ENCODE data around the gene PILRB.
A peak's percentile ranks its signal among the peaks of the same experiment; 100 is the strongest.
"Not testable (repeated sequence)": the region's sequence is repeated elsewhere in the genome, so short reads cannot be mapped to it uniquely, and the experiment has no call there.

Gene PILRB

DNA sequence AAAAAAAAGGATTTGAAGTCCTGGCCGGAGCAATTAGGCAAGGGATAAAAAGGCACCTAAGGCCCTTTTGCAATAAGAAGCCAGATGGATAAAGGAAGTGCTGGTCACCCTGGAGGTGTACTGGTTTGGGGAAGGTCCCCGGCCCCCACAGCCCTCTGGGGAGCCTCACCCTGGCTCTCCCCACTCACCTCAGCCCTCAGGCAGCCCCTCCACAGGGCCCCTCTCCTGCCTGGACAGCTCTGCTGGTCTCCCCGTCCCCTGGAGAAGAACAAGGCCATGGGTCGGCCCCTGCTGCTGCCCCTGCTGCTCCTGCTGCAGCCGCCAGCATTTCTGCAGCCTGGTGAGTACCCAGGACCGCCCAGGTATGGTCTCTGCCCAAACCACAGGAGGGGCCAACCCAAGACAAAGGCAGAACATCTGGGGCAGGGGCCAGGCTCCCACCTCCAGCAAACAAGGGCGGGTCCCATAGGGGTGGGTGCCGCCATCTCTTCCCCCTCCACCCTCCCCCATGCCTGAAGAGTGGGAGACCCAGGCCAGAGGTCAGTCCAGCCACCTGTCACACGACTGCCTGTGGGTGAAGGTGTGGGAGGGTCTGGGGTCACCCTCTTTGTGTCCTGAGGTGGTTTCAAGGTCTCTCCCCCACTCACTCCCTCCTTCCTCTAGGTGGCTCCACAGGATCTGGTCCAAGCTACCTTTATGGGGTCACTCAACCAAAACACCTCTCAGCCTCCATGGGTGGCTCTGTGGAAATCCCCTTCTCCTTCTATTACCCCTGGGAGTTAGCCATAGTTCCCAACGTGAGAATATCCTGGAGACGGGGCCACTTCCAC, at the start of gene PILRB:
PILRB (plus strand) TSS at position 91 of the 830 bp plus-strand sequence; CDS start at position 277, 186 bp downstream.
- no peak for DNase-seq

DNA sequence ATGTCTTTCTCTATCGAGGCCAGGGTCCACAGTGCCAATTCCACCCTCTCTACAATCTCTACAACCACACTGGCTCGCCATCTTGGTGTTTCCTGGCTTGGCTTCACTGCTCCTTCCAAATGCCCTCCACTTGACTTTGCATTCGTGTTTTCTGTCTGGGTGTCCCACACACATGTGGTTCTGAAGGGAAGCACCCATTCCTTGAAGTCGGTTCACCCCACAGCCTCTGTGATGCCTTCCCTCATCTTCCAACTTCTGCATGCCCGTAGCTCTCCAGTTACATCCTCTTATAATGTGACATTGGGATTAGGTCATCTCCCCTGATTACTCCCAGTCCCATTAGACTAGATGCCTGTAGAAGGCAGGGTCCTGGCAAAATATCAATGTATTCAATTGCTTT, 39.6 kb upstream of the PILRB start:
- not testable (repeated sequence) for DNase-seq

DNA sequence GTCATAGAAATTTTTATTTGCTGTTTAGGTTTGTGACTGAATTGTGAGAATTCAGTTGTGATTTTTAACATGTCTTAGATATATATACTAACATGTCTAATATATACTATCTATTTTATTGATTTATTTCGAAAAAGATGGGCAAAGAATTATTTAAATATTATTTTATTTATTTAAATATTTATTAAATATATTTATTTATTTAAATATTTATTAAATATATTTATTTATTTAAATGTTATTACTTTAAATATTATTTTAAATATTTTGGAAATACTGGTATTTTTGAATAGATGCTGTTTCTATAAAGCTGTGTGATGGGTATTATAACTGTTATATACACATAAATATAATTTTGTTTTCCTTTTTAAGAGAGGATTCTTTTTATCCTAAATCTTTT, 36.3 kb upstream of the PILRB start:
- DNase-seq = not testable (repeated sequence)

DNA sequence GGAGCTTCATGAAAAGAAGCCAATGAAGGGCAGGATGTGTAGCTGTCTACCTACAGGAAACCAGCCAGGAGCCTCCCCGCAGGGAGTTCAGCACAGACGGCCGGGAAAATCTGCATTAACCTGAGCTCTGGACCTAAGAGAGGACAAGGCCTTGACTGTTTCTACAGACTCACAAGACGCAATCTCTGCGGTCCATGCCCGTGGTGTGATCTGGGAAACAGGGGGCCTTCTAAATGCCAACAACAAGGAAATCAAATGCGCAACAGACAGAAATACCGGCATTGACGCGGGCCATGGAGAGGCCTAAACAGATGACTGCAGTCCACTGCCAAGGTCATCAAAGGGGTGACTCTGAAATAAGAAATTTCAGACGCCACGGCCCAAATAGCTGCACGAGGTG, 33.7 kb upstream of the PILRB start:
- DNase-seq = not testable (repeated sequence)

DNA sequence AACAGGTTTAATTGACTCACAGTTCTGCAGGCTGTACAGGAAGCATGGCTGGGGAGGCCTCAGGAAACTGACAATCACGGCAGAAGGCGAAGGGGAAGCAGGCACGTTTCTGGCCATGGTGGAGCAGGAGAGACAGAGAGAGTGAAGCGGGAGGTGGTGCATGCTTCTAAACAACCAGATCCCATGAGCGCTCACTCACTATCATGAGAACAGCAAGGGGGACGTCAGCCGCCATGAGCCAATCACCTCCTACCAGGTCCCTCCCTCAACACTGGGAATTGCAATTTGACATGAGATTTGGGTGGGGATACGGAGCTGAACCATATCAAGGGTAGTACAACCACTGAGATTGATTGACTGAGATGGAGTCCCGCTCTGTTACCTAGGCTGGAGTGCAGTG, 32.2 kb upstream of the PILRB start:
- not testable (repeated sequence) for DNase-seq

DNA sequence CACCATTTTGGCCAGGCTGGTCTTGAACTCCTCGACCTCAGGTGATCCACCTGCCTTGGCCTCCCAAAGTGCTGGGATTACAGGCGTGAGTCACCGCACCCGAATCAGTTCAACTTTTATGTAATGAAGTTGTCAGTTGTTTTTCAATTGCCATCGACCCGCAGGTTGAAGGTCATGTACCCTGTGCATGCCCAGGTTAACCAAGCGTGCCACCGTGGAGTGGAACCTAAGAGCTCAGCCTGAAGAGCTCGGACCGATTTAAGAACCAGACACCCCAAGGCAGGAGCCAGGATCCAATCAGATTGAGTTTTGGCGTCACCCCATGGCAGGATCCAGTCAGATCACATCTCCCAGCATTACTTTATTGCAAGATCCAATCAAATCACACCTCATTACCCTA, 31.0 kb upstream of the PILRB start:
- not testable (repeated sequence) for DNase-seq

DNA sequence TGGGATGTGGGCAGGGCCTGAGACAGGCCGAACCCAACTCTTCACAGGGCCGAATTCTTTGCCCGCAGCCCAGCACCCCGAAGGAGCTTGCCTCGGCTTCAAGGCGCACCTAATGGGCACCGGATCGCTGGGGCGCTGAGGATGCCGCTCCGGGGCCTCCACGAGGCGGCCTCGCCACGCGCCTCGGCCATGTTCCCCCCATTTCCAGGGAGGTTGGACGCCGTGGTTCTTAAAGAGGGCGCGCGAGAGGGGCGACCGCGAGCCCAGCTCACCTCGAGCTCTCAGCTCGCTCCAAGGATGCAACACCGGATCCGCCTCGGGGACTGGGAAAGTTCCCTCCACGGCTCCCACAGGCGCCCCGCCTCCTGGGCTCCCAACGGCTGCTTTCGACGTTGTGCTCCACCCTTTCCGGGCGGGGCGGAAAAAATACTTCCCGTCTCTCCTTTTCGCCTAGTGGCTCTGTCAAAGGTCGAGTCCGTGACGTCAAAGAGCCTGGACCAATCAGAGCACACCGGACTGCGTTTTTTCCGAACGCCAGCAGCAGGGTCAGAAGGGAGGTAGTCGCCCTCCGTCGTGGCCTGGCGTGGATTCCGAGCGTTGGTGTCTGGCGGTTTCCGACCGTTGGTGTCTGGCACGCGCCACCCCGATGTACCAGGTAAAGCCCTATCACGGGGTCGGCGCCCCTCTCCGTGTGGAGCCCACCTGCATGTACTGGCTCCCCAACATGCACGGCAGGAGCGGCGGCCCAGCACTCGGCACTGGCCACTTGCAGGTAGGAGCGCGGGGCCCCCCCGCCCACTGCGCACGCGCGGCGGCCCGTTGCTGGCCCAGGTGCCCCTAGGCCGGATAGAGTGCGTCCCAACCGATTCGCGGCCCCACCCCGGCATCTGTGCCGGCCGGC, 22.1 kb upstream of the PILRB start:
- DNase-seq = peak in 55 of 56 donors; percentile 60 to 96 (median 88)

DNA sequence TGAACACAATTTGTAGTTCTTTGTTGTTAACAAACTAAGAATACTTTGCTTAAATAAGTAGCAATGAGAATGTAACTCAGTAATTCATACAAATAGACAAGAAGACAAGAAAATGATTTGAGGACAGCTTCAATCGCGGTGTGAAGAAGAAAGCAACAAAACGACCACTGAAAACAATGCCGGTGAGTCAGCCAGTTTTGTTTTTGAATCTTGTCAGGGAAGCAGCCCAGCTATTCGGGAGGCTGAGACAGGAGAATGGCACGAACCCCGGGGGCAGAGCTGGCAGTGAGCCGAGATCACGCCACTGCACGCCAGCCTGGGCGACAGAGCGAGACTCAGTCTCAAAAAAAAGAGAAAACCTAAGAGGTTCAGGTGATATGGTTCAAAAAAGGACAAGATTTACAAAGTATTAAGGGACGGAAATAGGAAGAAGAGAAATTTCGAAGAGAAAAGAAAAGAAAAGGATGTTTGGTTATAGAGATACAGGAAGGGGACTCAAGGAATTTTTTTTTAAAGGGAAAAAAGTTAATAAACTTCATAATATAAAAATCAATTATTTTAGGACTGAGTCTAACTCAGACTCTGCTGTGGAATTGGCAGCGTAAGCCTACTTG, 19.7 kb upstream of the PILRB start:
- not testable (repeated sequence) for DNase-seq

DNA sequence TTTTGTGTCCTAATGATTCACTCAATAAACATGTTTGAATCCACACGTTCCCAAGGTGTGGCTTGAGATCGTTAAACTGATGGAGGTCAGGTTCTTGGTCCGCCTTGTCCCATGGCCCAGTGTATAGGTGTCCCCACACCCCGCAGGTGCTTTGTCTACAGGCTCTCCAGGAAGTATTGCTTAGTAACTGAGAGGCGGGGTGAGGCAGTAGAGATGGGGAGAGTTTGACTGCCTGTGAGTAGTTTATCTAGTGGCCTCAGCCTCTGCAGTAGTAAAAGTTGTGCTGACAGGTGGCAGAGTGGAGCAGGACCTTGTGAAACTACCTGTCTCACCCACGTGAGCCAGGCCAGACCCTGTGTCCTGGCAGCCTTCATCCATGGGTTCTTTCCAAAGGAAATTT, 16.6 kb upstream of the PILRB start:
- DNase-seq = not testable (repeated sequence)

DNA sequence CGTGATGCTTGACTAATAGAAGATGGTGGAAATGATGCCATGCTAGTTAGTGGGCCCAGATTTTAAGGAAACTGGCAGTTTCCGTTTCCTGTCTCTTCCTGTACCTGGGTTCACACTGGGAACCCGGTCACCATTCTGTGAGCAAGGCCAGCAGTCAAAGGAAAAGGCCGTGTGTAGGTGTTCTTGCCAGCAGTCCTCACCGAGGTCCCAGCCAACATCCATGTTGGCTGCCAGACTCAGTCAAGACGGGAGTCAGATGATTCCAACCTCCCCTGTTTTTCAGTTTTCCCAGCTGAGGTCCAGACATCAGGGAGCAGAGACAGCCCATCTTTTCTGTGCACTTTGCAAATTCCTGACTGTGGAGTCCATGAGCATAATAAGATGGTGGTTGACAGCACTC, 15.2 kb upstream of the PILRB start:
- DNase-seq = no peak

DNA sequence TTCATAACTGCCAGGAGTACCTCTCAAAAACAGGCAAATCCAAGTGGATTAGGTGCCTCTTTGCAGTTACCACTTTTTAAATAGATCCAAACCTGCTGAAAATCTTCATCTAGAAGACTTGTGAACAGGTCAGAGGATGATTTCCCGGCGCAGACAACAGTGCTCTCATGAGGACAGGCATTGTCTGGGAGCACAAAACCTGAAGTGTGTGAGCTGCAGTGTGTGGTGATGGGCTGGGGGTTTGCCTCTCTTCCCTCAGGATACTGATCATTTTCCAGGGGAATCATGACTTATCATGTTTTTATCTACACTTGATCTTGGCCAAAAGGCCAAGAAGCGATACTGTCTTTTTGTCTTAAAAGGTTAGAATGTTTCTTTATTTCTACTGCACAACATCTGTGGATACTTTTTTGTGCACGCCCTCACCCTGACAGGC, 13.8 kb upstream of the PILRB start:
- not testable (repeated sequence) for DNase-seq

DNA sequence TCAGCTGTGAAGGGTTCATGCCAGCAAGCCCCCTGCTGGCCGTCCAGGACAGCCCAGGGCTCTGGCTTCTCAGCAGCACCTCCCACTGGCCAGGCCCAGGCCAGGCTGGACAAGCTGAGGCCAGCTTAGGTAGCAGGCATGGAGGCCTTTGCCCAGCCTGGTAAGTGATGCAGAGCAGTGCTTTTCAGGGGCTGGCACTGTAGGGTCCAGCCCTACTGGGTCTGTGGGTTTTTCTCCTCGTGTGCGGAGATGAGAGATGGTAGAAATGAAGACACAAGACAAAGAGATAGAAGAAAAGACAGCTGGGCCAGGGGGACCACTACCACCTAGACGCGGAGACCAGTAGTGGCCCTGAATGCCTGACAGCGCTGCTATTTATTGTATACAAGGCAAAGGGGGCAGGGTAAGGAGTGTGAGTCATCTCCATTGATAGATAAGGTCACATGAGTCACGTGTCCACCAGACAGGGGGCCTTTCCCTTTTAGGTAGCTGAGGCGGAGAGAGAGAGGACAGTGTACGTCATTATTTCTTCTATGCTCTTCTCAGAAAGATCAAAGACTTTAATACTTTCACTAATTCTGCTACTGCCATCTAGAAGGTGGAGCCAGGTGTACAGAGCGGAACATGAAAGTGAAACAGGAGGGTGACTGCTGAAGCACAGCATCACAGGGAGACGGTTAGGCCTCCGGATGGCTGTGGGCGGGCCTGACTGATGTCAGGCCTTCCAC, 13.2 kb upstream of the PILRB start:
- peak in 11 of 56 donors; percentile 3 to 49 (median 25) for DNase-seq

DNA sequence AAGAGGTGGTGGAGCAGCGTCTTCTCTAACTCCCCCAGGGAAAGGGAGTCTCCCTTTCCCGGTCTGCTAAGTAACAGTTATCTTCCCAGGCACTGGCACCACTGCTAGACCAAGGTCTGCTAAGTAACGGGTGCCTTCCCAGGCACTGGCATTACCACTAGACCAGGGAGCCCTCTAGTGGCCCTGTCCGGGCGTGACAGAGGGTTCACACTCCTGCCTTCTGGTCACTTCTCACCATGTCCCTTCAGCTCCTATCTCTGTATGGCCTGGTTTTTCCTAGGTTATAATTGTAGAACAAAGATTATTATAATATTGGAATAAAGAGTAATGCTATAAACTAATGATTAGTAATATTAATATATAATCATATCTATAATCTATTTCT, 12.6 kb upstream of the PILRB start:
- DNase-seq = peak in 51 of 56 donors; percentile 5 to 89 (median 55)

DNA sequence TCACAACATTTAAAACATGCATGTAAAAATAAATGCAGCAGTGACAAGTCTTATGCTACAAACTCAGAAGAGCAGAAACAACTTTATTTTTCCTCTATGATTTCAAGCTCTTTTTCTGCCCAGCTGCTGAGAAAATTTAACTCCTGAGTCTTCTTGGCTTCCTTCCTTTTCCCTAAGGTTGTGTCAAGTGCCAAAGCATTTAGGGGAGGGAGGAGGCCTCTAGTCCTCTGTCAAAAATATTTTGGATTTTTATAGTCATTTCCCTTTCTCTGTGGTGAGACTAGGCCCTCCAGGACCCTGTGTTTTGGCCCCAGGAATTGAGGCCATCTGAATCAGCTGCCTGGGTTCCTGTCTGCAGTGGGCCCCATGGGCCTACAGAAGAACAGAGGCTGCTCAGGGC, 11.0 kb upstream of the PILRB start:
- no peak for DNase-seq

DNA sequence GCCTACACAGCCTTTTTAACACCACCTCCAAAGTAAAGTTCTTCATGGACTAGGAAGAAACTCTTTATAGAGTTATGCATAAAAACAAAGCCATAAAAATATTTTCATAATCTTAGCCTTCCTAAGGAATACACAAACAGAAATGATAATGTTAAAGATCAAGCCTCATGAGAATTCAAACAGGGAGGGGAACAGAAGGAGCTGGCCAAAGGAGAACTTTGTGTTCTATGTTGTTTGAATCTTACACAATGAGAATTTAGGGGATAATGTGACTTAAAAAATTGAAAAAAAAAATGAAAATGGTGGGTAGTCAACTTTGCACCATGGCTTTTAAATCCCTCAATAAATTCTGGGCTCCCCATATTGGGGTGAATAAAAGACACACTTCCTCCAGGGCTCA, 9.1 kb upstream of the PILRB start:
- no peak for DNase-seq

DNA sequence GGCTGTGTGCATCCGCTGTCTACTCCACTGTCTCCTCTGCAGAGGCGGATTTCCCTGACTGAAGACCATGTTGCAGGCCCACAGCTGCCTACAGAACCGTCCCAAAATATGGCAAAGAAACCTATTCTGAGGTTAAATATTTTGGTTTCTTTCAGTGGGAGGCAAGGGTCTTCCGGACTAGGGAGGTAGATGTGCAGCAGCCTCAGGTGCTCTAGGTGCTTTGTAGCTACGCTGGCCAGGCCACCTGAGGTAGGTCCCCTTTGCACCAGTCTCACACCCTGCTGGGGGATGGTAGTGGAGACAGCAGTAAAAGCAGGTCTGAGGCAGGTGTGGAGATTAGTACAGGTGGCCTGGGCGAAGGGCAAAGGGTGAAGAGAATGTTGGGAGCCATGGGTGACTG, 8.2 kb upstream of the PILRB start:
- no peak for DNase-seq

DNA sequence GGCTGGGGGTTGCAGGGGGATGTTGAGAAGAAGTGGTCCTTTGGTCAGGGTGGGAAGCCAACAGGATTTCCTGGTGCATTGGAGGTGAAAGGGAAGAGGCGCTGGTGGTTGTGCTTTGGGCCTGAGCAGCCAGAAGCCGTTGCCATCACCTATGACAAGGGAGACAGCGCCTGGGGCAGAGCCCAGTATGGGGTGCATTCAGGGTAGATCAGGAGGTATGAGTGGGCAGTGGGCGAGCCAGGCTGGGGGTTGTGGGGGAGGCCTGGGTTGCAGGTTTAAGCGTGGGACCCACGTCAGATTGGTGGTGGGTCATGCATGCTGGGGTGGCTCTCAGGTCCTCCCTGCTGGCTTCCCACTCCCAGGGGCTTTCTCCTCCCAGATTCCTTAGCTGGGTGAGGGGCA, 6.3 kb upstream of the PILRB start:
- no peak for DNase-seq

DNA sequence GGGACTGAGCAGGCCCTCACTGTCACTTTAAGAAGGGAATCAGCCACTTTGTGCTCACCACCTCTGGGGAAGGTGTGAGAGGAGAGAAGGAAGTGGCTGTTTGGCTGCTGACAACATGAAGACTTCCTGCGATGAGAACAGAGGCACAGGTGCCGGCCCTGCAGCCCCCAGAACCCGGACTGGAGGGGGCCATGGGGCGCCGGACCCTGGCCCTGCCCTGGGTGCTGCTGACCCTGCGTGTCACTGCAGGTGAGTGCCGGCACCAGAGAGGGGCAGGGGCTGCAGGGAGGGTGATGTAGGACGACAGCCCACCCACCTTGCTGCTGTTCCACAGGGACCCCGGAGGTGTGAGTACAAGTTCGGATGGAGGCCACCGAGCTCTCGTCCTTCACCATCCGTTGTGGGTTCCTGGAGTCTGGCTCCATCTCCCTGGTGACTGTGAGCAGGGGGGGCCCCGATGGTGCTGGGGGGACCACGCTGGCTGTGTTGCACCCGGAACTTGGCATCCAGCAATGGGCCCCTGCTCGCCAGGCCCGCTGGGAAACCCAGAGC, 5.6 kb upstream of the PILRB start:
- DNase-seq = not testable (repeated sequence)

DNA sequence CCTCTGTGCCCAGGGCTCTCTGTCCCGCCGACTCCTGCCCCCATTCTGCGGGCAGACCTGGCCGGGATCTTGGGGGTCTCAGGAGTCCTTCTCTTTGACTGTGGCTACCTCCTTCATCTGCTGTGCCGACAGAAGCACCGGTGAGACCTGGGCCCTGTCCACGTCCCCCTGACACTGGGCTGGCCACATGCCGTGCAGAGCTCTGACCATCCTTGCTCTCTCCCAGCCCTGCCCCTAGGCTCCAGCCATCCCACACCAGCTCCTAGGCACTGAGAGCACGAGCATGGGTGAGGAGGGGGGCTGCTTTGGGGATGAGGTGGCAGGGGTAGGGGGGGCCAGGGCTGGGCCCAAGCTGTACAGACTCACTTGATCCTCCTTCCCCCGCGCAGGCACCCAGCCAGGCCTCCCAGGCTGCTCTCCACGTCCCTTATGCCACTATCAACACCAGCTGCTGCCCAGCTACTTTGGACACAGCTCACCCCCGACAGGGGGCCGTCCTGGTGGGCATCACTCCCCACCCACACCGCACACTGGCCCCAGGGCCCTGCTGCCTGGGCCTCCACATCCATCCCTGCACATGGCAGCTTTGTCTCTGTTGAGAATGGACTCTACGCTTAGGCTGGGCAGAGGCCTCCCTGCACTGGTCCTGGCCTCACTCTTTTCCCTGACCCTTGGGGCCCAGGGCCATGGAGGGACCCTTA, 4.8 kb upstream of the PILRB start:
- DNase-seq = no peak

DNA sequence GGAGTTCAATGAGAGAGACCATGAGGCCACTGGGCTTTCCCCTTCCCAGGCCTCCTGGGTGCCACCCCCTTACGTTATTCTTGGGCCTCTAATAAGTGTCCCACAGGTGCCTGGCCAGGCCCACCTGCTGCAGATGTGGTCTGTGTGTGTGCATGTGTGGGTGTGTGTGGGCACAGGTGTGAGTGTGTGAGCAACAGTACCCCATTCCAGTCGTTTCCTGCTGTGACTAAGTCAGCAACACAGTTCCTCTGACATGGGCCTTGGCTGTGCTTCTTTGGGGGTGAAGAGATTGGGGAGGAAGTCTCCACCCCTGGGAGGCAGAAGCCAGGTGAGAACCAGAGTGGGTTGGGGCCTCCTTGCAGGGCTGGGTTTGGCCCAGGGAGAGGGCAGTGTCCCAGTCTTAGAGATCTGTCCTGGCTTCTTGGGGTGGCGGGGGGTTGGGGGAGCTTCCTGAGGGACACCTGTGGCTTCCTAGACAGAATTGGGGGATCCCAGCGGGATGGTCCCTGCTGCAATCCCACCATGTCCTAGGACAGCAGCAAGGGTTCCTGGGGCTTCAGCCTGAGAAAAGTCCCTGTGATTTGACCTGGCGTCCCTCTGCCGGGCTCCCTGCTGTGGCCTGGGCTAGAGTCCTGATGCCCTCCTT, 4.1 kb upstream of the PILRB start:
- DNase-seq = no peak
